Stimulated activated memory B cell treated with anti-CD40 and anti-IgM and Interleukin-4, amounts not matched to agents 10 μg/mL and 1 μg/mL and 100 μg/mL, for 72 hours (primary cell): ENCODE results near the gene FRMD3.

Experiments used
- ATAC-seq: fragments of 150-1000 bp; cut with Tn5 transposase; 2 replicates; pipeline ENCODE4 v1.10.0; 2021
- H3K27ac Mint-ChIP-seq: one replicate; pipeline ENCODE4 v1.8.0; 2022; ENCODE audit warnings: mild to moderate bottlenecking, mixed read lengths
- H3K27me3 Mint-ChIP-seq: one replicate; pipeline ENCODE4 v1.8.0; 2022; ENCODE audit warnings: mixed read lengths
- H3K36me3 Mint-ChIP-seq: one replicate; pipeline ENCODE4 v1.8.0; 2022; ENCODE audit warnings: mixed read lengths
- H3K4me1 Mint-ChIP-seq: one replicate; pipeline ENCODE4 v1.8.0; 2022; ENCODE audit warnings: mixed read lengths
- H3K4me3 Mint-ChIP-seq: one replicate; pipeline ENCODE4 v1.8.0; 2022; ENCODE audit warnings: mild to moderate bottlenecking, moderate library complexity, mixed read lengths
- H3K9me3 Mint-ChIP-seq: one replicate; pipeline ENCODE4 v1.8.0; 2022; ENCODE audit warnings: mixed read lengths

The FRMD3 gene

GRCh38 chr9:83505282-83505681, 32.9 kb downstream of the FRMD3 start:
- no peaks in the 10 kb centered on the region for H3K27me3 Mint-ChIP-seq
- no peaks in the 10 kb centered on the region for H3K36me3 Mint-ChIP-seq
- no peak for ATAC-seq
- H3K9me3 Mint-ChIP-seq: no peaks in the 10 kb centered on the region
- H3K4me3 Mint-ChIP-seq: no peak overlapping the region
- no peak overlapping the region for H3K27ac Mint-ChIP-seq
- no peaks in the 10 kb centered on the region for H3K4me1 Mint-ChIP-seq

DNA sequence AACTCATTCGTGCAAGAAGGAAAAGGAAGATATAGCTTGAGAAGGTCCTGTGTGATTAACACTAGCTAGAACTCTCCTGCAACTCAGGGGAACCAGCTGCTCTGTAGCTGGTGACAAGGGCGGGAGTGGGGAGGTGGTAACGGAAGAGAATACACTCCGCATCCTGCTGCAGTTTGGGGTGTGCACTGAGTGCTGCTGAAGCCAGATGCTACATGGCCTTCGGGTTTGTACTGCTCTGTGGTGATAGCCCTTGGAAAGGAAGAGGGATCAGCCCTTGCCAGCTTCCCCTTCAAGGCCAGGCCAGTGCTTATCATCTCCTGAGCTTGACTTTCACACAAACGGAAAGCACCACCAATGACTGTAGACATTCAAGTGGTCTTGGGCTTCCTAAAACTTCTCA, 34.3 kb downstream of the FRMD3 start:
- no peaks in the 10 kb centered on the region for H3K9me3 Mint-ChIP-seq
- ATAC-seq: no peak
- H3K27me3 Mint-ChIP-seq: no peaks in the 10 kb centered on the region
- no peak overlapping the region for H3K4me3 Mint-ChIP-seq
- no peaks in the 10 kb centered on the region for H3K4me1 Mint-ChIP-seq
- H3K36me3 Mint-ChIP-seq: no peaks in the 10 kb centered on the region
- H3K27ac Mint-ChIP-seq: no peak overlapping the region

DNA sequence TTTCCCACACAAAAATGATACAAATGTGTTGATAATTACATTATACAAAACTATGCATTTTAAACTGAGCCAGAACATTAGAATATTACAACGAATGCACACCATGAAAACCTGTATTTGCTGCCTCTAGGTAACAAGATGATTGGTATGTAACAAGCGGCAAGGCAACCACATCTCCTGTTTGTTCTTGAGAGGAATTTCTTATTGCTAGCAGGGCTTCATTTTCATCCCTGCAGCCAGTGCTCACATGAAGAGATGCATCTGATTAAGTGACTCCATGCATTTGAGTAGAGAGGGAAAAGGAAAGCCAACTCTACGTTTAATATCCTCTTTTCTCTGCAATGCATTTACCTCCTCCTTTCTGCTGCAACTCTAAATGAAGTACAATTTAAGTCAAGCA, 36.6 kb downstream of the FRMD3 start:
- ATAC-seq: no peak
- no peaks in the 10 kb centered on the region for H3K27me3 Mint-ChIP-seq
- H3K4me3 Mint-ChIP-seq: no peak overlapping the region
- H3K4me1 Mint-ChIP-seq: no peaks in the 10 kb centered on the region
- no peaks in the 10 kb centered on the region for H3K36me3 Mint-ChIP-seq
- H3K27ac Mint-ChIP-seq: no peak overlapping the region
- H3K9me3 Mint-ChIP-seq: no peaks in the 10 kb centered on the region

- ATAC-seq: no peak
Observed at GRCh38 chr9:83497441-83497840, 40.8 kb downstream of the FRMD3 start.

GRCh38 chr9:83491995-83492394, 46.2 kb downstream of the FRMD3 start:
- H3K27ac Mint-ChIP-seq: no peak overlapping the region
- H3K27me3 Mint-ChIP-seq: peaks cover 11% of the 10 kb centered on the region
- no peak for ATAC-seq
- no peaks in the 10 kb centered on the region for H3K9me3 Mint-ChIP-seq
- no peaks in the 10 kb centered on the region for H3K36me3 Mint-ChIP-seq
- no peak overlapping the region for H3K4me3 Mint-ChIP-seq
- H3K4me1 Mint-ChIP-seq: no peaks in the 10 kb centered on the region

More at GRCh38 chr9:83497441-83497840, 40.8 kb downstream of the FRMD3 start:
- Mint-ChIP-seq H3K9me3 (no peaks in the 10 kb centered on the region), H3K27me3 (peaks cover 9% of the 10 kb centered on the region), H3K4me1 (no peaks in the 10 kb centered on the region), H3K27ac (no peak overlapping the region), H3K36me3 (no peaks in the 10 kb centered on the region), H3K4me3 (no peak overlapping the region)

GRCh38 chr9:83491413-83491812, 46.8 kb downstream of the FRMD3 start:
- no peak overlapping the region for H3K27ac Mint-ChIP-seq
- peaks cover 11% of the 10 kb centered on the region for H3K27me3 Mint-ChIP-seq
- H3K36me3 Mint-ChIP-seq: no peaks in the 10 kb centered on the region
- H3K4me3 Mint-ChIP-seq: no peak overlapping the region
- no peak for ATAC-seq
- H3K9me3 Mint-ChIP-seq: no peaks in the 10 kb centered on the region
- no peaks in the 10 kb centered on the region for H3K4me1 Mint-ChIP-seq

GRCh38 chr9:83489961-83490360, 48.2 kb downstream of the FRMD3 start:
- H3K4me3 Mint-ChIP-seq: no peak overlapping the region
- H3K9me3 Mint-ChIP-seq: no peaks in the 10 kb centered on the region
- ATAC-seq: no peak
- peaks cover 11% of the 10 kb centered on the region for H3K27me3 Mint-ChIP-seq
- no peak overlapping the region for H3K27ac Mint-ChIP-seq
- H3K36me3 Mint-ChIP-seq: no peaks in the 10 kb centered on the region
- H3K4me1 Mint-ChIP-seq: no peaks in the 10 kb centered on the region

GRCh38 chr9:83484990-83485389, 53.2 kb downstream of the FRMD3 start:
- no peaks in the 10 kb centered on the region for H3K36me3 Mint-ChIP-seq
- no peak for ATAC-seq
- H3K9me3 Mint-ChIP-seq: no peaks in the 10 kb centered on the region
- no peak overlapping the region for H3K4me3 Mint-ChIP-seq
- no peaks in the 10 kb centered on the region for H3K27me3 Mint-ChIP-seq
- no peak overlapping the region for H3K27ac Mint-ChIP-seq
- no peaks in the 10 kb centered on the region for H3K4me1 Mint-ChIP-seq

GRCh38 chr9:83483223-83483622, 55.0 kb downstream of the FRMD3 start:
- peaks cover 9% of the 10 kb centered on the region for H3K36me3 Mint-ChIP-seq
- no peaks in the 10 kb centered on the region for H3K4me1 Mint-ChIP-seq
- H3K27ac Mint-ChIP-seq: no peak overlapping the region
- H3K4me3 Mint-ChIP-seq: no peak overlapping the region
- no peak for ATAC-seq
- H3K27me3 Mint-ChIP-seq: no peaks in the 10 kb centered on the region
- H3K9me3 Mint-ChIP-seq: peaks cover 8% of the 10 kb centered on the region

DNA sequence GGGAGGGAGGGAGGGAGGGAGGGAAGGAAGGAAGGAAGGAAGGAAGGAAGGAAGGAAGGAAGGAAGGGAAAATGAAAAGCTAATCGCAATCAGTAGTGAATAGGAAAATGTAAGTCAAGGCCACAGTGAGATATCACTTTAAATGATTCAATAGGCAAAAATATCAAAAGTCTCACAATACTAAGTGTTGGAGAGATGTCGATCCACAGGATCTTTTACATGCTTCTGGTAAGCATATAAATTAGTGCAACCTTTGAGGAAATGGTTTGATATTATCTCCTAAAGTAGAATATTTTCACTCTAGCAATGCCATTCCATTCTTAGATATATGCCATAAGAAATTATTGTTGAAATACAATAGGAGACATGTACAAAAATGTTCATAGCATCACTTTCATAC, 58.4 kb downstream of the FRMD3 start:
- Mint-ChIP-seq H3K27me3 (no peaks in the 10 kb centered on the region), H3K4me1 (no peaks in the 10 kb centered on the region), H3K4me3 (no peak overlapping the region), H3K9me3 (peaks cover 11% of the 10 kb centered on the region), H3K27ac (no peak overlapping the region), H3K36me3 (peaks cover 9% of the 10 kb centered on the region)
- no peak for ATAC-seq

- Mint-ChIP-seq H3K9me3 (peaks cover 11% of the 10 kb centered on the region), H3K4me3 (no peak overlapping the region), H3K4me1 (peaks cover 14% of the 10 kb centered on the region), H3K36me3 (peaks cover 14% of the 10 kb centered on the region), H3K27me3 (no peaks in the 10 kb centered on the region), H3K27ac (no peak overlapping the region)
- no peak for ATAC-seq
Observed at GRCh38 chr9:83477571-83477970, 60.6 kb downstream of the FRMD3 start.

- H3K4me1 Mint-ChIP-seq: peaks cover 14% of the 10 kb centered on the region
- H3K27me3 Mint-ChIP-seq: no peaks in the 10 kb centered on the region
- H3K4me3 Mint-ChIP-seq: no peak overlapping the region
- no peak for ATAC-seq
- H3K27ac Mint-ChIP-seq: no peak overlapping the region
- peaks cover 11% of the 10 kb centered on the region for H3K9me3 Mint-ChIP-seq
- H3K36me3 Mint-ChIP-seq: peaks cover 14% of the 10 kb centered on the region
Observed at GRCh38 chr9:83477120-83477519, 61.1 kb downstream of the FRMD3 start.

GRCh38 chr9:83476513-83476912, 61.7 kb downstream of the FRMD3 start:
- ATAC-seq: no peak
- Mint-ChIP-seq H3K9me3 (peaks cover 11% of the 10 kb centered on the region), H3K4me3 (no peak overlapping the region), H3K27me3 (no peaks in the 10 kb centered on the region), H3K36me3 (peaks cover 14% of the 10 kb centered on the region), H3K4me1 (peaks cover 14% of the 10 kb centered on the region), H3K27ac (no peak overlapping the region)

DNA sequence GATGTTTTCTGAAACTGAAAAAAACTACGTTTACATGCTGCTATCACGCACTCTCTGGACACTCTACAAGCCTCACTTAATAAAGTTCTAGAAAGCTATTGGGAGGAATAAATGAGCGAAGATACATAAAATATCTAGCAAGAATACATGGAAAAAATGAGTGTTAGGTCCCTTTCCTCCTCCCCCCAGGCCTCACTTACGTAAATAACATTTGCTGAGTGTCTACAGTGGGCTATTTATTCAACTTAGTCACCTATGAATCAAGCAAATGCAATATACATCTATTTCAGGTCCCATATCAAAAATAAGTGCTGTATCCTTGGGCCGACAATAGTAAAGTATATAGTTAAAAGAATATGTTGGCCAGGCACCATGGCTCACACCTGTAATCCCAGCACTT, 62.5 kb downstream of the FRMD3 start:
- no peak overlapping the region for H3K27ac Mint-ChIP-seq
- H3K4me3 Mint-ChIP-seq: no peak overlapping the region
- H3K36me3 Mint-ChIP-seq: peaks cover 14% of the 10 kb centered on the region

GRCh38 chr9:83474631-83475030, 63.6 kb downstream of the FRMD3 start:
- Mint-ChIP-seq H3K9me3 (peaks cover 10% of the 10 kb centered on the region), H3K27ac (no peak overlapping the region), H3K27me3 (no peaks in the 10 kb centered on the region), H3K36me3 (peaks cover 13% of the 10 kb centered on the region), H3K4me3 (no peak overlapping the region), H3K4me1 (peaks cover 14% of the 10 kb centered on the region)
- ATAC-seq: no peak

More for the DNA sequence above, 62.5 kb downstream of the FRMD3 start:
- no peak for ATAC-seq
- H3K9me3 Mint-ChIP-seq: peaks cover 11% of the 10 kb centered on the region
- H3K27me3 Mint-ChIP-seq: no peaks in the 10 kb centered on the region
- H3K4me1 Mint-ChIP-seq: peaks cover 14% of the 10 kb centered on the region

GRCh38 chr9:83473488-83473971, 64.7 kb downstream of the FRMD3 start:
- peak; percentile 45 for ATAC-seq
- Mint-ChIP-seq H3K4me1 (peaks cover 14% of the 10 kb centered on the region), H3K9me3 (peaks cover 3% of the 10 kb centered on the region), H3K27ac (peak overlapping the region; percentile 65), H3K4me3 (peak overlapping the region; percentile 60), H3K36me3 (peaks cover 5% of the 10 kb centered on the region), H3K27me3 (no peaks in the 10 kb centered on the region)

GRCh38 chr9:83472764-83473163, 65.4 kb downstream of the FRMD3 start:
- peaks cover 14% of the 10 kb centered on the region for H3K4me1 Mint-ChIP-seq
- peak overlapping the region; percentile 65 for H3K27ac Mint-ChIP-seq
- no peak for ATAC-seq
- peak overlapping the region; percentile 60 for H3K4me3 Mint-ChIP-seq
- peaks cover 3% of the 10 kb centered on the region for H3K9me3 Mint-ChIP-seq
- peaks cover 5% of the 10 kb centered on the region for H3K36me3 Mint-ChIP-seq
- no peaks in the 10 kb centered on the region for H3K27me3 Mint-ChIP-seq
